Measurements from ENCODE around the gene KCTD21.

The KCTD21 gene

DNA sequence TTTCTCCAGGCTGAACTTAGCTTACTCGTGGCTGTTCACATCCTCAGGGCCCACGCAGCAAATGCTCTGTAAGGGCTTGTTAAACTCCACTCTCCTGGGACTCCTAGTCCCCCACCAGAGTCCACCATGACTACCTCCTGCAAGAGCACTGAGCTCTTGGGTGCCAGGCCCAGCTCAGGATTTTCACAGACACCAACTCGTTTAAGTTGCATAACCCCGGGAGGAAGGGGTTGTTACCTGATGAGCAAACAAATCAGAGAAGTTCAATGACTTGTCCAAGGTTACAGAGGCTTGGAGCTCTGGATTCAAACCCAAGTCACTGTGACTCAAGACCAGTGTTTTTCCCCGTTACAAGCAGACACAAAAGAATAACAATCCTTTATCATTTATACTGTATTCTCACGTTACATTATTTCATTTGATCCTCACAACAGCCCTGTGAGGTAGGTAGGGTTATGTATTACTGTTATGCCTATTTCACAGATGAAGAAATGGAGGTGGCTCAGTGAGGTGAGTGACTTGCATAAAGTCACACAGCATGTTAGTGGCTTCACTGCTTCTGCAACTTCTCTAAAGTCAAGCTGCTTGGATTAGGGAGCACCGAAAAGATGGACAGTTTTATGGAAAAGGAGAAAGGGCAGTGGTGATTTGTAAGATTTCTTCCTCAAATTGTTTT, 17.4 kb downstream of the KCTD21 start:
- DNase-seq = no peak

DNA sequence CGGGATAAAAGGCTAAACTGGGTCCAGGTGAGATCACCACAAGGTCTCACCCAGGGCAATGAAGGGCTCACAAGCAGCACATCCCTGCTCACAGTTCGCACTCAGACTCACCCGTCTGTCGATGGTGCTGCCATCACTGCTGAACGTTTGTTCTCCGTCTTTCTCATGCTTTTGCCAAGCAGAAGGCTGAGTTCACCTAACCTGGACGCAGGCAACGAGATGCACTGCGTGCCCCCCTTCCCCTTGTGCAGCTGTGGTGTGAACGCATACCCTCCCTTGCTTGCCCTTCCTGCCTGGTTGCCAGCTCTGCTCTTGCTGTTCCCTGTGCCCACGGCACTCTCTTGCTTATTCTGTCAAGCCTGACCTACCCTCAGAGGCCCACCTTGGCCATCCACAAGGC, 18.0 kb downstream of the KCTD21 start:
- no peak for DNase-seq

DNA sequence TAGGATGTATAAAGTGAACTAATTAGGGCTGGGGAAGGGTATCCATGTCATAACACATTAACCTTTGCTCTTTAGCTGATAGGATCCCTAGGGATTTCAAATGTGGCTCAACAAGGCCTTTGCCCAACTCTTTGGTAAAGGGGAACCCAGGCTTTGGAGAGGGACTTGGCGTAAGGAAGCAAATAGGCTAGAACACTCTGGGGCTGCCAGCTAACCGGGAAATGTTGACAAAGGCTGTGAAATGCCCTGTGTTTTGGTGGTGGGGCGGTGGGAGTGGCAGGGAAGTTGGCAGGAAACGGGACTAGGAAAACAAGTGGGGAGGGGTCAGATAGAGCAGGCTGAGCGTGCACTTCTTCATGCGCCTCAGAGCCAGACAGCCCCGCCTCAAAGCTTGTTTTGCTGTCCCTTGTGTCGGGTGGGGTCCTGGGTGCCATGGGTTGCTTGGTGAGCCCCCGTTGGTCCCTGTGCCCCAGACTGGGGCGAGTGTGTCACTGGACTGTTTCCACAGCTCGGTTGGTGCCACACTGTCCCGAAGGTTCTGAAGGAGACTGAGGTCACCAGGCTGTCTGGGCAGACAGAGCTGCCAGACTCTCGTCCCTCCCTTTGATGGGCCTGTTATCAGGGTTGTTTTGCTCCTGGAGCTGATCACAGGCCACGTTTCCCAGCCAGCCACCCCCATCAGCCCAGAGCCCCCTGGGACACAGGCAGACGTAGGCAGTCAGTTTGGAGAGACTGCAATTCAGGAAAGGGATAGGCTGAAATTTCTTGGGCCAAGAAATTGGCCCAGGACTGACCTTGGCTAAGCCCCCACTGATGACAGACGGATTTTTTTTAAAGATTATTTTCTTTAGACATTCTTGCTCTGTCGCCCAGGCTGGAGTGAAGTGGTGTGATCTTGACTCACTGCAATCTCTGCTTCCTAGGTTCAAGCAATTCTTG, 19.6 kb downstream of the KCTD21 start:
- no peak for DNase-seq

DNA sequence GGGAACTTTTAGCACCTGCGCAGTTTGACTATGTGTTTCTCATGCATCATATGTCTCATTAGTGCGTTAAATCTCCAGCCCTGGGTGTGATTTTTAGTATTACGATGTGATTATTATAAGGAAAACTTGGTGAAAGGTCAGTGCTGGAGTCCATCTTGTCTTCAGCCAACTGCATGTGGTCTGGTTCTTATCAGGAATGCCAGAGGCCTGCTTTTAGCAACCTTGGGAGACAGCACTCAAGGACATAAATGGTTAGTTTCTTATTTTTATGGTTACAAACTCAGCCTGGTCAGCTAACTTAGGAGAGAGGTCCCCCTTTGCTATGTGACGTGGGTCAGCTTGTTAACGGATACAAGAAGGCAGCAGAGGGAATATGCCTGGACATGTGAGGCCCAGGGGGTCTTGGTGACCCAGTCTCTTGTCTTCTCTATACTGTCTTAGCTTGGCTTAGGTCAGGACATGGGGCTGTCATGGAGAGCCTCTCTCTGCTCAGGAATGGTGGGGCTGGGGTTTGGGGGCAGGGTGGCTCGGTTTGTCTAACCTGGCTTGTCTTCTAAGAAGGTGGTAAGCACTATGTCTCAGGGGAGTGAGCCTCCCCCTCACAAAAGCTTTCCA, 21.5 kb downstream of the KCTD21 start:
- DNase-seq = no peak

DNA sequence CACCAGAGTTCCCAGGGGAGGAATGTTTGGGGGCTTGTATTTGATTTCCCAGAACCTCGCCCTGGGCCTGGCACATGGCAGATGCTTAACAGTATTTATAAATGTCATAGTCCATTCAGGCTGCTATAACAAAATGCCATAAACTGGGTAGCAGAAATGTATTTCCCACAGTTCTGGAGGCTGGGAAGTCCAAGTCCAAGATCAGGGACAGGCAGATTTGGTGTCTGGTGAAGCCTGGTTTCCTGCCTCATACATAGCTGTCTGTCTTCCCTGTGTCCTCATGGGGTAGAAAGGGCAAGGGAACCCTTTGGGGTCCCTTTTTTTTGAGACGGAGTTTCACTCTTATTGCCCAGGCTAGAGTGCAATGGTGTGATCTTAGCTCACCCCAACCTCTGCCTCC, 24.0 kb downstream of the KCTD21 start:
- DNase-seq = no peak

DNA sequence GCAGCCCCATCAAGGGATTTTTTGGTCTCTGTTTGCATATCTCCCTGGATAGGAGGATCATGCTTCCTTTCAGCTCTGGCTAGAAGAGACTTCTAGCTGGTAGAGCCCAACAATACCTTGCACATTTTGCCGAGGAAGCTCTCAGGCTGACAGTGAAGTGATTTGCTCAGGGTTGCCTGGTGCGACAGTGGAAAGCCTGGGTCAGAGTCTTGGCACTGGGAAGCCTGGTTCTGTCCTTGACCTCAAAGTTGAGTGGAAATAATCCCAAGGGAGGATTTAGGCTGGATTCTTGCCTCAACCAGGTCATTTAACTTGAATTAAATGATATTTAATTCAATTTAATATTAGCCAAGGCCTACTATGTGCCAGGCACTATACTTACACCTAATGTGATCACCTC, 24.6 kb downstream of the KCTD21 start:
- DNase-seq = no peak

DNA sequence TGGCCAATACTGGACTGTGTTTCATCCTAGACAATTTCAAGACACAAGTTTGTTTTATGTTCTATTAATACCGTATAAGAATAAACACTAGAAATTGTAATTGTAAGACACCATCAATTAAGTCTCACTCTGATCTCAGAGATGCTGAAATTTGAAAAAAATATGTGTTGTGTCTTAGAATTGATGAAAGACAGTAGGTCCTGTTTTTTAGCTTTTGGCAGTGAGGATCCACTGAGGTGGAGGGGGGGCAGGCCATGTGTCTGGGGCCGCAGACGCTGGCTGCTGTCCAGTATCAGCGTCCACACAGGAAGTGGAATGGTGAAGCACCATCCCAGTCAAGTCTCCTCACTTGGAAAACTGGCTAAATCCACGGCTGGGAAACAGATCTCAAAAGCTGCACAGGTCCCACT, 26.5 kb downstream of the KCTD21 start:
- DNase-seq = no peak

DNA sequence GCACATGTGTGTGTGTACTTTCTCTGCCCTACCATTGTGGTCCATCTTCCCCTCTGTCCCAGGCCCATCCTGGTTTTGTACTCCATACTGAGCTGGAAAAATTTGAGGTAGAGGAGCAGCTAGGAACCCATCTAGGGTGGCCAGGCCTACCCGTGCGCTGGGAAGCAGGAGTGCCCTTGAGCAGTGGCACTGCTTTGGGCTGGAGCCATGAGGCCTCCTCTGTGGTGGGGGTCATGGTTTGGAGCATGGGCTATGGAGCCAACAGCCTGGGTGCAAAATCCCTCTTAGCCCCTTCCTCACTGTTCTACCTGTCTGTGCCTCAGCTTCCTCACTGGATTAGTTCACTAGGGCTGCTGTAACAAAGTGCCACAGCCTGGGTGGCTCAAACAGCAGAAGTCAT, 27.1 kb downstream of the KCTD21 start:
- DNase-seq = no peak

DNA sequence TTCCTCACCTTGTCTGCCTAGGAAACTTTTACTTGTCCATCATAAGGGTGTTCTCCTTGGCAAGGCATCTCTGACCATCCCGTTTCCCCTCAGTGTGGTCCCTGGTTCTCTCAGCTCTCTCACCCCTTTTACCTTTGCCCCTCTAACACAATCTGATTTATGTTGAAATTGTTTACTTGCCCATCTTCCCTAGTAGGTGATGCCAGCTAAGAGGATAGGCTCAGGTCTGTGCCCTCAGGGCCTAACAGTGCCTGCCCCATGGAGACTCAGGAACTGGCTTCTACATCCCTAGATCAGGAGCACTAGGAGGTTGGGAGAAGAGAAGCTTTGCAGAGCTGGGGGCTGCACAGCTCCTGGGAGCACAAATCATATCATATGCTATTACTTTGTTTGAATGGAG, 27.9 kb downstream of the KCTD21 start:
- no peak for DNase-seq

DNA sequence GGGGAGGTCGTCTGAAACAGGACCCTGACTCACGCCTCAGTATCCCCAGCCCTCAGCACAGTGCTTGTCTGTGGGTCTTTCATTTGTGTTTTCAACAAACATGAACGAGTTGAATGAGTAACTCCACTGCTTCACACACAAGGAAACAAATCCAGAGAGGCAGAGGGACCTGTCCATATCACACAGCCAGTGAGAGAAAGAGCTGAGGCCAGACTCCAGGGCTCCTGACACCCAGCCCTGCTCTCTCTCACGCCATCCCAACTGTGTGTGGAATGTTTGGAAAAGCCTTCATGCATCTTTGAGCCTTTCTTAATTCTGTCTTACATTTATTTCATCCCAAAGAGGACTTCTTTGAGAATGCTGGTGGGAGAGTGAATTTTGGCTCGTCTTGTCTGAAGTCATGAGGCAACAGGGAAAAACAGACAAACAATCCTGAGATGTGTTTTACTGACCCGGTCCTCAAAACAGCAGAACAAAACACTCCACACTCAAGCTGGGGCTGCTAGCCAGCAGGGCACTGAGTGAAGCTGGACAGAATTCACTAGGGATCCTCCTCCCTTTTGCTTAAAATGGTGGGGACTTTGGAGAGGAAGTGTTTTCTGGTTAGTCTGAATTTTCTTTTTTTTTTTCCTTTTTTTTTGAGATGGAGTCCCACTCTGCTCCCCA, 29.3 kb downstream of the KCTD21 start:
- DNase-seq = no peak

DNA sequence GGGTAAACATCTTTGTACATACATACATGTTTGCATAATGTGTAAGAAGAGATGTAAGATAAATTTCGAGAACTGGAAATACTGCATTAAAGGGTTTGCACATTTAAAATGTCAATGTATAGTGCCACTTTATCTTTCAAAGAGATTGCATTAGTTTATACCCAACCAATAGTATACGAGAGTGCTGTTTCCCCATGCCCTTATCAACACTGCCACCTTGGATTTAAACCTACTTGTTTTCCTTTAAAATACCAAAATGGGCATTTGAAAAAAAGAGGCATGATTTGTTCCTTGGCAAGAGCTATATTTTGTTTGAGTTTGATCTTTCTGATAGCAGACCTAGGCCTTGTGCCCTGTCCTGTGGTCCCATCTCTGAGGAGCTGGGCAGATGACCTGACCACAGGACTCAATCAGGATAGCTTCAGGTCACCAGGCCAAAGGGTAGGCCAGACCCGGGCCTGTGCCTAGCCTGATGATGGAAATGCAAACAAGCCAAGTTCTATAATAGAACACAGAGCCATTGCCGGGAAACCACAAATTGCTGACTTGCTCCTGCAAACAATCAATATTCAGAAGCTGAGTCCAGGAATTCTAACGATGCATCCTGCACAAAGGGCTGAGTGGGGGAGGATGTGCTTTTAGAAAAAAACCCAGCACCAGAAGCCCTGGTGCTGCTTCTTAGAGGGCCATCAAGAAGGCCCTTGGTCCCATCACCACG, 32.1 kb downstream of the KCTD21 start:
- no peak for DNase-seq

DNA sequence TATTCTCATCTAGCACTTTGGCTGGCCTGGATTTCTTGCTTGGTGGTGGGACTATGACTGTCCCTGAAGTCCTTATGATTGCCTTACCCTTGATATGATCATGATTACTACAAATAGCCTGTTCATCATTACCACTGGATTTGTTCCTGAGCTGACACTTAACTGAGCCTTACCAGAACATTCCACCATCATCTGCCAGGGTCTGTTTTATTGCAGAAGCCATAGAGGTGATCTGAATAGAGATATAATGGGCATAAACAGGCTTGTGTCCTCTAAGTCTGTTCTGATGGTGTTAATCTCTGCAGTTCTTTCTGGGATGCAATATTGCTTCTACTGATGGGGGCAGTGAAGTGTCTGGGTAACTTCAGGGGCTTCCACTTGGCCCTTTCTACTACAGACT, 36.6 kb downstream of the KCTD21 start:
- no peak for DNase-seq

DNA sequence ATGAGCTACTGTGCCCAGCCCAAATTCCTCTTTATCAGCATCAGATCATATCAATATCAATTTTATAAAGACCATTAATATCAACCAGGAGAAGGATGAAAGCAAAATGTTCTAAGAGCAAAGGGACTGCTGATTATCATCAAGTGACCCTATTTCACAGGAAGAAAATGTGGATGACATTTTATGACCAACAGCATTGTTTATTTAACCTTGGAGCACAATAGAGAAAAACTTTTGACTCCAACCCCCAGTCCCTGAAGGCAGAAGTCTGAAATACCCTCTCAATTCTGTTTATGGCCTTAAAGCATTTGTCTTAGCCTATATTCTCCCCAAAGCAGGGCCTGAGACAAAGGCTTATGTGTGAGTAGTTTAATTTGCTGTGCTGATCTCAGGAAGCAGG, 37.7 kb downstream of the KCTD21 start:
- no peak for DNase-seq

DNA sequence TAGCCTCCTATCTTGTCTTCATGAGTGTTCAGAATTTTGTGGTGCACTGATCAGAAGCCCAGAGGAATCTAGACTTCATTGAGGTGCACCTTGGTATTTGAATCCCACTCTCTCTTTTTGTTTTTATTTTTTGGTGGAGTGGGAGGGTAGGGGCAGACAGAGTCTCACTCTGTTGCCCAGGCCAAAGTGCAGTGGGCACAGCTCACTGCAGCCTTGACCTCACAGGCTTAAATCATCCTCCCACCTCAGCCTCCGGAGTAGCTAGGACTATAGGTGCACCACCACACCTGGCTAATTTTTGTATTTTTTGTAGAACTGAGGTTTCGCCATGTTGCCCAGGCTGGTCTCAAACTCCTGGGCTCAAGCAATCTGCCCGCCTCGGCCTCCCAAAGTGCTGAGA, 38.1 kb downstream of the KCTD21 start:
- DNase-seq = no peak

DNA sequence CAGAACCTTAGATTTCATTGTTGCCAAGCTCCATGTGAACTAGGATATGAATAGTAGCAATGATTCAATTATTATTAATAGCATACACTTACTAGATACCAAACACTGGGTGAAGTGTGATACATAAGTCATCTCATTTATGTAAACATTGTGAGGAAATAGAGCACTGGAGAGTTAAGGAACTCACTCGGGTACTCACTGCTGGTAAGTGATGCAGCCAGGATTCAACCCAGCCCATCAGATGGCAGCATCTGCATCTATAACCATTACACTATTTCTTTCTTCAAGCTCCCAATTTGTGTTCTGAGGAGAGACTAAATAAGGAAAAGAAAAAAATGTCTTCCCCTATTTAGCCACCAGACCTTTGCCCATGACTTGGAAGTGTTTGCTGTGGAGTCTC, 38.8 kb downstream of the KCTD21 start:
- peak in 1 of 2 donors; percentile 8 for DNase-seq

DNA sequence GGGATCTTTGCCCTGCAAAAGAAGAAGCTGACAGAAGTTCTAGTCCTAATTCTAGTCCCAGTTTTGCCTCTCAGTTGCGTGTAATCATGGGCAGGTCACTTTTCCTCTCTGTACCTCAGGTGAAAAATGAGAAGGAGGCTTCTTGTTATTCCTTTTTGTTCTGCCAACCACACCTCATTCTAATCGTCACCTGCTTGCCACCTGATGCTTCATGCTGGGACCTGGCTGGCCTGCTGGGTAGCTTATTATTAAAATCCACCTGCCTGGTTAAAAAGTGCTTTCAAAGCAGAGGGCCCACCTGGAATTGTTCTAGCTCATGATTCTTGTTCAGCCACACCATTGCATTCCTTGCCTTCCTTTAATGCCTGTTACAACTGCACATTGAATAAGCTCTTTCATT, 40.6 kb downstream of the KCTD21 start:
- no peak for DNase-seq

DNA sequence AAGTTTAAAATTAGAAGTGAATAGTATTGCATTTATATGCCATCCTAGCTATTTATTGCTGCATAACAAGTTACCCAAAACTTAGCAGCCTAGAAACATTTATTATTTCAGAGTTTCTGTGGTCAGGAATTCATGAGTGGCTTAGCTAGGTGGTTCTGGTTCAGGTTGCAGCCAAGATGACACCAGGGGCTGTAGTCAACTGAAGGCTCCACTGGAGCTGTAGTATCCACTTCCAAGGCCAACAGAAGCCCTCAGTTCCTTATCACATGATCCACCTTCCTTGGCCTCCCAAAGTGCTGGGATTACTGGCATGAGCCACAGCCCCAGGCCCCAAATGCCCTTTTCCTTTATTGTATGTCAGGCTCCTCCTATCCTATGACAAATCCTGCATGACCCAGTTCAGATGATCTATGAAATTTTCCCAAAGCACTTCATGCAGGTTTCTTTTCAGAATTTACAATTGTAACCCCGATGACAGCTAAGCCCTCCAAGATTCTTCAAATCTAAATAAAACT, 42.9 kb downstream of the KCTD21 start:
- no peak for DNase-seq

DNA sequence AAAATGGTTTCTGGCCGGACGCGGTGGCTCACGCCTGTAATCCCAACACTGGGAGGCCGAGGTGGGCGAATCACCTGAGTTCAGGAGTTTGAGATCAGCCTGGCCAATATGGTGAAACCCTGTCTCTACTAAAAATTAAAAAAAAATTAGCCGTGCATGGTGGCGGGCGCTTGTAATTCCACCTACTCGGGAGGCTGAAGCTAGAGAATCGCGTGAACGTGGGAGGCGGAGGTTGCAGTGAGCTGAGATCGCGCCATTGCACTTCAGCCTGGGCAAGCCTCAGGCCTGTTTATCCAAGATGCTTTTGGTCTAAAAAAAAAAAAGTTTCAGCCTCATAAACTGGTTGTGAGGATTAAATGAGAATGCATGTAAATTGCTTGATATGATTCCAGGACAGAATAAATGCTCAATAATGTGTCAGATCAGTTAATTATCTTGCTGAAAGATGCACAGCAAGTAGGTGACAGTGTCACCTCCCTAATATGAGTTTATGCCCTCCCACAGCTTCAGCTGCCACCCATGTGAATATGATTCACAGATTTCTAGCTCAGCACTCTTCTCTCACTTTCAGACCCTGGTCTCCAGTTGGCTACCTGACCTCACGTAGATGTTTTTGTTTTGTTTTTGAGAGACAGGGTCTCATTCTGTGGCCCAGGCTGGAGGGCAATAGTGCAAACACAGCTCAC, 47.9 kb downstream of the KCTD21 start:
- no peak for DNase-seq

DNA sequence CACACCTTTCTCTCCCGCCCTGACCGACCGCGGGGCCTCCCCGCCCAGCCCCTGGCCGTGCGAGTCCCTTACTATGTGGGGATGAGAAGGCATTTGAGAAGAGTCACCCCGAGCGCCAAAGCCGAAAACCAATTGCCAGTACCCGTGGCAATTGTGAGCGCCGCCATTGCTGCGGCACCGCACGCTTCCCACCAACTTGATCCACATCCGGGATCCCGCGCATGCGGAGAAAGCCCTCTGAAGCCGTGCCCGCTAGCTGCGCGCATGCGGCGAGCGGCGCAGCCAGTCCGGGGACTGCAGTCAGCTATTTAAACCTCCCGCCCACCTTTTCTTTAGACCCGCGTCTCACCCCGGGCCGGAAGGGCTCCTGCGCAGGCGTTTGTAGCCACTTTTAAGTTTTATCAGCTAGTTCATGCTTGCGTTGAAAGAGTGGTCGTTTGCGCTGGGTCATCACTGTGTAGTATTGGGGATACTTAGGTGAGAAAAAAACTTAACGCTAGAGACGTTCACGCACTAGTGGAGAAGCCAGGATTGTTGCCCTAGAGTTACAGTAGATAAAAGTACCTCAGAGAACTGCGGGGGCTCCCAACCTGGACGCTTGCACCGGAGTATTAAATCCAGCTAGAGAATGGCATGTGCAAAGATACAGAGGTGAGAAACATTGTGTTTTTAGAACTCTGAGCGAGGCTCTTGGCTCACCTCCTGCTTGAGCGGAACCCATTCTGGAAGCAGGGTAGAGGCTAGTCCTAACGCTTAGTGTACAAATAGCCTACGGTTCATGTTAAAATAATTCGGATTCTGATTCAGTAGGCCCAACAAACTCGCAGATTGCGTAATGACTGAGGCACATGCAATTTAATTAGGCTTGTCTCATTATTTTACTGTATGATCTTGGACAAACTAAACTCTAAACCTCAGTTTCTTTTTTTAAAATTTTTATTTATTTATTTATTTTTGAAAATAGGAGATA, 48.7 kb downstream of the KCTD21 start, which contains the start of gene ALG8:
TSS of gene ALG8 (minus strand) at position 205 of the 970 bp plus-strand sequence. CDS start at position 167, 38 bp downstream.
- peak; percentile 97 for DNase-seq

DNA sequence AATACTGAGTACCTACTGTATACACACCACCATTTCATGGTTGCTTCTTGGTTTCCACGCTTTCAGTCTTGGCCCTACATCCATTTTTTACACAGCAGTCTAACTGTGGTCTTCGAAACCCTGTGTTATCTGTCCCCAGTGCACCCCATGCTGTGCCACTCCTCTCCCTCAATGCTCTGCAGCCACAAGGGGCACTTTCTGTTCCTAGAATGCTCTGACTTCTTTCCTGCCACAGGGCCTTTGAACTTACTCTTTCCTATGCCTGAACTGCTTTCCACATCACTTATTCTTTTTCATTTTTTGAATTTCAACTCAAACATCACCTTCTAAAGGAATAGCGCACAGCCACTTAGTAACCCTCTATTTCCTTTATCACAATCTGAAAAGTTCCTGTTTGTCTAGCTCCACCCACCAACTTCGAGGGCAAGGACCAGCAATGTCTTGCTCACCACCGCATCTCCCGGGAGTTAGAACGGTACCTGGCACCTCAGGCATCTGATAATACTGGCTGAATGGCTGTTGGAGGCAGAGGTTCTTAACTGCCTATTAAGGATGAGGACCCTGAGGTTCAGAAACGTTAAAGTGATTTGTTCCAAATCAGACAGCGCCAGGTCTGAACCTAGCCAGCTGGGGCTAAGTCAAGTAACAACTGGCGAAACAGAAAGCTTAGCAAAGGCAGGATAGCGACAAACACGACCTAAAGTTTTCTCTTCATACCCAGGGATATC, 49.6 kb downstream of the KCTD21 start:
- DNase-seq = peak; percentile 2 to 31
